ENCODE data around the gene LDAF1. TPM values are rescaled to one million over a fixed set of nuclear protein-coding genes. Genes with fewer than 3 reads are reported as not detected.

The LDAF1 gene
- total RNA-seq, 1 donor from 2014 or later: 22.8 TPM

- Mint-ChIP-seq H3K27me3 (peaks cover 4% of the 10 kb centered on the region), H3K9me3 (no peaks in the 10 kb centered on the region), H3K4me3 (no peak overlapping the region), H3K36me3 (peaks cover 18% of the 10 kb centered on the region), H3K27ac (no peak overlapping the region), H3K4me1 (ENCODE audit: unreplicated experiment) (peaks cover 4% of the 10 kb centered on the region)
- no peak for DNase-seq (ENCODE audit: extremely low spot score, unreplicated experiment)
- TF ChIP-seq CTCF (conservative IDR thresholded peaks at IDR 0.05): no peak
Observed at GRCh38 chr16:21184834-21185233, 26.4 kb downstream of the LDAF1 start.

GRCh38 chr16:21185659-21186325, 27.3 kb downstream of the LDAF1 start:
- H3K4me3 Mint-ChIP-seq: no peak overlapping the region
- peaks cover 15% of the 10 kb centered on the region for H3K36me3 Mint-ChIP-seq
- peaks cover 4% of the 10 kb centered on the region for H3K4me1 Mint-ChIP-seq (ENCODE audit: unreplicated experiment)
- TF ChIP-seq CTCF (conservative IDR thresholded peaks at IDR 0.05): no peak
- no peak for DNase-seq (ENCODE audit: extremely low spot score, unreplicated experiment)
- H3K27me3 Mint-ChIP-seq: peaks cover 8% of the 10 kb centered on the region
- H3K27ac Mint-ChIP-seq: no peak overlapping the region
- no peaks in the 10 kb centered on the region for H3K9me3 Mint-ChIP-seq

- Mint-ChIP-seq H3K27ac (no peak overlapping the region), H3K4me3 (no peak overlapping the region), H3K36me3 (peaks cover 10% of the 10 kb centered on the region), H3K9me3 (no peaks in the 10 kb centered on the region), H3K27me3 (peaks cover 8% of the 10 kb centered on the region), H3K4me1 (ENCODE audit: unreplicated experiment) (peaks cover 4% of the 10 kb centered on the region)
- no peak for DNase-seq (ENCODE audit: extremely low spot score, unreplicated experiment)
- no peak for TF ChIP-seq CTCF (conservative IDR thresholded peaks at IDR 0.05)
Observed at GRCh38 chr16:21186326-21186691, 27.8 kb downstream of the LDAF1 start.

GRCh38 chr16:21189311-21189710, 30.8 kb downstream of the LDAF1 start:
- no peaks in the 10 kb centered on the region for H3K9me3 Mint-ChIP-seq
- no peak for TF ChIP-seq CTCF (conservative IDR thresholded peaks at IDR 0.05)
- no peak overlapping the region for H3K4me3 Mint-ChIP-seq
- peaks cover 4% of the 10 kb centered on the region for H3K4me1 Mint-ChIP-seq (ENCODE audit: unreplicated experiment)
- no peak for DNase-seq (ENCODE audit: extremely low spot score, unreplicated experiment)
- H3K36me3 Mint-ChIP-seq: no peaks in the 10 kb centered on the region
- no peak overlapping the region for H3K27ac Mint-ChIP-seq
- H3K27me3 Mint-ChIP-seq: peaks cover 15% of the 10 kb centered on the region

GRCh38 chr16:21190013-21190412, 31.5 kb downstream of the LDAF1 start:
- H3K4me3 Mint-ChIP-seq: no peak overlapping the region
- H3K4me1 Mint-ChIP-seq (ENCODE audit: unreplicated experiment): peaks cover 4% of the 10 kb centered on the region
- H3K9me3 Mint-ChIP-seq: no peaks in the 10 kb centered on the region
- no peak for TF ChIP-seq CTCF (conservative IDR thresholded peaks at IDR 0.05)
- H3K27ac Mint-ChIP-seq: no peak overlapping the region
- H3K27me3 Mint-ChIP-seq: peaks cover 18% of the 10 kb centered on the region
- H3K36me3 Mint-ChIP-seq: no peaks in the 10 kb centered on the region
- no peak for DNase-seq (ENCODE audit: extremely low spot score, unreplicated experiment)

All from type B pancreatic cell (in vitro differentiated cells).